ENCODE measurements around the gene MICAL2.

Gene MICAL2

DNA sequence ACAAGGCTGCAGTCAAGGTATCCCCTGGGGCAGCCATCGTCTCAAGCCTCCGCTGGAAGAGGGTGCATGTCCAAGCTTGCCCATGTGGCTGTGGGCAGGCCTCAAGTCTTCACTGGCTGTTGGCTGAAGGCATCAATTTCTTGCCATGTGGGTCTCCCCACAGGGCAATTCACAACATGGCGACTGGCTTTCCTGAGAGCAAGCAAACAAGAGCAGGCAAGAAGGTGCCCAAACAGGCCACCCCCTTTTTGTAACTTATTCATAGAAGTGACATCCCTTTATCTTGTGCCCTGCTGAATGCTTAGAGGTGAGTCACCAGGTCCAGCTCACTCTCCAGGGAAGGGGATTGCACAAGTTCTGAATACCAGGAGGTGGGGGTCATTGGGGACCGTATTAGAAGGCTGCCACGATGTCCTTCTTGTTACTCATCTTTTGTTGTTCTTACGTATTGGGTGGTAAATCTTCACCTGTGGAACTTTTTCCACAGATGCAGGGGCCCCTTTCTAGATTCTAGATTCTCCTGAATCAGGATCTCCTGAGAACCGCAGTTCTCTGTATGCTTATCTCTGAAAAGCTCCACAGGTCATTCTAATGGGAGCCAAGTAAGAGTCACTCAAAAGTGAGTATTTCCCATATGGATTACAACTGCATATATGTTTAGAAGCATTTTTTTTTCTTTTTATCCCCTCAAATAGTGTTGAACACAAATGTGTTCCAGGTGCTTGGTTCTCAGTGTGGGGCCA is 44.2 kb upstream of the MICAL2 start:
- TF ChIP-seq, protein P1, sequence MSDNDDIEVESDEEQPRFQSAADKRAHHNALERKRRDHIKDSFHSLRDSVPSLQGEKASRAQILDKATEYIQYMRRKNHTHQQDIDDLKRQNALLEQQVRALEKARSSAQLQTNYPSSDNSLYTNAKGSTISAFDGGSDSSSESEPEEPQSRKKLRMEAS (IDR thresholded peaks at IDR 0.05) = peak; percentile 36; the same call in 1 of the 2 replicates
- TF ChIP-seq EP300 (IDR thresholded peaks at IDR 0.05; ENCODE audit: borderline replicate concordance) (peak; percentile 71; the same call in 1 of the 2 replicates), CEBPB (IDR thresholded peaks at IDR 0.05) (peak; percentile 98), TCF12 (IDR thresholded peaks at IDR 0.05; ENCODE audit: low read depth) (peak; percentile 25; the same call in 1 of the 2 replicates), ZBTB7A (IDR thresholded peaks at IDR 0.05; ENCODE audit: low read depth) (no peak), FOXM1 (IDR thresholded peaks at IDR 0.05; ENCODE audit: borderline replicate concordance, low read depth) (no peak; the same call in 1 of the 2 replicates), CREB1 (IDR thresholded peaks at IDR 0.05; ENCODE audit: low read depth) (no peak), EGR1 (IDR thresholded peaks at IDR 0.05) (no peak), USF1 (IDR thresholded peaks at IDR 0.05) (no peak; the same call in 1 of the 2 replicates), TEAD4 (IDR thresholded peaks at IDR 0.05) (peak; percentile 95)

DNA sequence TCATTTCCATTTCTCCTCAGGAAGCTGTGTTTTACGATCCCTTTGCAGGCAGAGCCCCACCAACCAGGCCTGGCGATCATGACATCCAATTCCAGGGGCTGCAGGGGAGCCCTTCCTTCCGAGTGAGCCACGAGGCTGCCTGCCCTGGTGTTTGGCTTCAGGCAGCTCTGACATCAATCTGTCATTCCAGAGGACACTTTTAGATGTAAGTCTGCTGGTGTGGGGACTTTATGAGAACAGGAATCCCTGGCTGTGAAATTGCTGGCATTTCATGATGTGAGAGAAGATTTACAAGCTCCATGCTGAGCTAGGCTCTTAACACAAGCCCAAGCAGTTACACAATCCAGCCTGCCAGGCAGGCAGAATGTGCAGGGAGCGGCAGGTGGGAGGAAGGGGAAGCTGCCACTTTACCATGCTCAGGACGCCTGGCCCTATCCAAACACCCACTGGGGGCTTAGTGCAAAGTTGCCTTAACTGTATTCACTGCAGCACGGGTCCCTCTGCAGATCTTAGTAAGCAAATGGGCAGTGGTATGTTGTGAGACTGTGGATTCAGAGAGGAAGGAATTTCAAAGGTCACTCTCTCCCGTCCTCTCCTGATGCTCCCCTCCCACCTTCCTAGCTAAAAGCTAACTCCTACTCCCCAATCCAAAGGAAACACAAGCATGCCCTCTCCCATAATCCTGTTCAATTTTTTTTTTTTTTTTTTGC is 43.4 kb upstream of the MICAL2 start:
- TF ChIP-seq YY1 (IDR thresholded peaks at IDR 0.05; ENCODE audit: low read depth) (no peak), CREB1 (IDR thresholded peaks at IDR 0.05; ENCODE audit: low read depth) (no peak), CEBPB (IDR thresholded peaks at IDR 0.05) (peak; percentile 98), TEAD4 (IDR thresholded peaks at IDR 0.05) (peak; percentile 79), EP300 (IDR thresholded peaks at IDR 0.05; ENCODE audit: borderline replicate concordance) (peak; percentile 76), USF1 (IDR thresholded peaks at IDR 0.05) (no peak), TCF12 (IDR thresholded peaks at IDR 0.05; ENCODE audit: low read depth) (peak; percentile 79), TAF1 (IDR thresholded peaks at IDR 0.05; ENCODE audit: low read depth) (no peak), FOXM1 (IDR thresholded peaks at IDR 0.05; ENCODE audit: borderline replicate concordance, low read depth) (peak; percentile 55; the same call in 1 of the 2 replicates), NFIC (IDR thresholded peaks at IDR 0.05) (no peak; the same call in 1 of the 2 replicates), EGR1 (IDR thresholded peaks at IDR 0.05) (no peak), ZBTB7A (IDR thresholded peaks at IDR 0.05; ENCODE audit: low read depth) (no peak)
- TF ChIP-seq, protein P1 (IDR thresholded peaks at IDR 0.05) = peak; percentile 79
- TF ChIP-seq, protein P2, sequence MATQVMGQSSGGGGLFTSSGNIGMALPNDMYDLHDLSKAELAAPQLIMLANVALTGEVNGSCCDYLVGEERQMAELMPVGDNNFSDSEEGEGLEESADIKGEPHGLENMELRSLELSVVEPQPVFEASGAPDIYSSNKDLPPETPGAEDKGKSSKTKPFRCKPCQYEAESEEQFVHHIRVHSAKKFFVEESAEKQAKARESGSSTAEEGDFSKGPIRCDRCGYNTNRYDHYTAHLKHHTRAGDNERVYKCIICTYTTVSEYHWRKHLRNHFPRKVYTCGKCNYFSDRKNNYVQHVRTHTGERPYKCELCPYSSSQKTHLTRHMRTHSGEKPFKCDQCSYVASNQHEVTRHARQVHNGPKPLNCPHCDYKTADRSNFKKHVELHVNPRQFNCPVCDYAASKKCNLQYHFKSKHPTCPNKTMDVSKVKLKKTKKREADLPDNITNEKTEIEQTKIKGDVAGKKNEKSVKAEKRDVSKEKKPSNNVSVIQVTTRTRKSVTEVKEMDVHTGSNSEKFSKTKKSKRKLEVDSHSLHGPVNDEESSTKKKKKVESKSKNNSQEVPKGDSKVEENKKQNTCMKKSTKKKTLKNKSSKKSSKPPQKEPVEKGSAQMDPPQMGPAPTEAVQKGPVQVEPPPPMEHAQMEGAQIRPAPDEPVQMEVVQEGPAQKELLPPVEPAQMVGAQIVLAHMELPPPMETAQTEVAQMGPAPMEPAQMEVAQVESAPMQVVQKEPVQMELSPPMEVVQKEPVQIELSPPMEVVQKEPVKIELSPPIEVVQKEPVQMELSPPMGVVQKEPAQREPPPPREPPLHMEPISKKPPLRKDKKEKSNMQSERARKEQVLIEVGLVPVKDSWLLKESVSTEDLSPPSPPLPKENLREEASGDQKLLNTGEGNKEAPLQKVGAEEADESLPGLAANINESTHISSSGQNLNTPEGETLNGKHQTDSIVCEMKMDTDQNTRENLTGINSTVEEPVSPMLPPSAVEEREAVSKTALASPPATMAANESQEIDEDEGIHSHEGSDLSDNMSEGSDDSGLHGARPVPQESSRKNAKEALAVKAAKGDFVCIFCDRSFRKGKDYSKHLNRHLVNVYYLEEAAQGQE (IDR thresholded peaks at IDR 0.05; ENCODE audit: low read depth) = no peak

GRCh38 chr11:12067796-12068357 is 42.5 kb upstream of the MICAL2 start:
- TF ChIP-seq TCF12 (IDR thresholded peaks at IDR 0.05; ENCODE audit: low read depth) (no peak), FOXM1 (IDR thresholded peaks at IDR 0.05; ENCODE audit: borderline replicate concordance, low read depth) (no peak), CREB1 (IDR thresholded peaks at IDR 0.05; ENCODE audit: low read depth) (no peak), TAF1 (IDR thresholded peaks at IDR 0.05; ENCODE audit: low read depth) (no peak), YY1 (IDR thresholded peaks at IDR 0.05; ENCODE audit: low read depth) (no peak), TEAD4 (IDR thresholded peaks at IDR 0.05) (no peak), EGR1 (IDR thresholded peaks at IDR 0.05) (no peak)
- TF ChIP-seq, protein P2 (IDR thresholded peaks at IDR 0.05; ENCODE audit: low read depth) = no peak

DNA sequence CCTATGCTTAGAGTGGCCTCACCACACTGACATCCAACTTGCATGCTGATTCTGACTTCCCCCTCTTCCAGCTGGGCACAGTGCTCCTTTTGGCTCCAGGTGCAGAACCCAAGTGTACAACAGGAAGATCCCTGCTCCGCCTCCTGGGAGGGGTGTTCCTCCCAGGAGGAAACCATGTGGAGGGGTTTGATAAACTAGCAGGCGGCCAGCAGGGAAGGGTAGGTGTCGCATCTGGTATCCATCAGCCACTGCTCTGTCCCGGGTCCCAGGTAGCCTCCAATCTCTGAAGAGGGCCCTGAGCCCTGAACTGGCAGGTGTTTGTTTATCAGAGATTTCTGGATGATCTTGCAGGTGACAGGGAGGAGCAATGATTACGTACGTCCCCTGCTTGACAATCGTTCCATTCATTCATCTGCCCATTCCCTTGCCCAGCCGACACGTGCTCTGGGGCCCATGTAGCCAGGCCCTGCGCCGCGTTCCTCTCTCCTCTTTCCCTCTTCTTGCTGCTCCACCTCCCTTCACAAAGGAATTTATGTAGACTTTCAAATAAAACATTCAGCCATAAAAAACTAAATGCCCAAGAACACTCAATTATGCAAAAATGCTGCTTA is 41.2 kb upstream of the MICAL2 start:
- TF ChIP-seq ZBTB7A (IDR thresholded peaks at IDR 0.05; ENCODE audit: low read depth) (no peak), TCF12 (IDR thresholded peaks at IDR 0.05; ENCODE audit: low read depth) (no peak), FOXM1 (IDR thresholded peaks at IDR 0.05; ENCODE audit: borderline replicate concordance, low read depth) (no peak), CREB1 (IDR thresholded peaks at IDR 0.05; ENCODE audit: low read depth) (no peak)
- TF ChIP-seq, protein P2 (IDR thresholded peaks at IDR 0.05; ENCODE audit: low read depth) = no peak

Data from Ishikawa (cell line).